ENCODE data around the gene HS3ST2. TPM values are rescaled to one million over a fixed set of nuclear protein-coding genes. Genes with fewer than 3 reads are reported as not detected.
"Not testable (repeated sequence)": the region's sequence is repeated elsewhere in the genome, so short reads cannot be mapped to it uniquely, and the experiment has no call there.

The HS3ST2 gene
- total RNA-seq, 1 experiment from 2014 or later, result not detected

DNA sequence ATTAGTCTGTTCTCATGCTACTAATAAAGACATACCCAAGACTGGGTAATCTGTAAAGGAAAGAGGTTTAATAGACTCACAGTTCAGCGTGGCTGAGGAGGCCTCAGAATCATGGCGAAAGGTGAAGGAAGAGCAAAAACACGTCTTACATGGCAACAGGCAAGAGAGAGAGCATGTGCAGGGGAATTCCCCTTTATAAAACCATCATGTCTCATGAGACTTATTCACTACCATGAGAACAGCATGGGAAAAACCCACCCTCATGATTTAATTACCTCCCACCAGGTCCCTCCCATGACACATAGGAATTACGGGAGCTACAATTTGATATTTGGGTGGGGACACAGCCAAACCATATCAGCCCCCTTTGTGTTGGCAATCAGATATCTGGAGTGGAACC, 85.6 kb downstream of the HS3ST2 start:
- in situ Hi-C loops (cut with HindIII; ENCODE audit: low pct_unique_long_range_greater_than_20kb, low sequenced_read_pairs); DNase-seq (ENCODE audit: low read depth, low spot score): not testable (repeated sequence)

- DNase-seq (ENCODE audit: low read depth, low spot score), result no peak
- in situ Hi-C loops (cut with HindIII; ENCODE audit: low pct_unique_long_range_greater_than_20kb, low sequenced_read_pairs), result no loop called here
Observed at GRCh38 chr16:22900863-22901262, 86.9 kb downstream of the HS3ST2 start.

DNA sequence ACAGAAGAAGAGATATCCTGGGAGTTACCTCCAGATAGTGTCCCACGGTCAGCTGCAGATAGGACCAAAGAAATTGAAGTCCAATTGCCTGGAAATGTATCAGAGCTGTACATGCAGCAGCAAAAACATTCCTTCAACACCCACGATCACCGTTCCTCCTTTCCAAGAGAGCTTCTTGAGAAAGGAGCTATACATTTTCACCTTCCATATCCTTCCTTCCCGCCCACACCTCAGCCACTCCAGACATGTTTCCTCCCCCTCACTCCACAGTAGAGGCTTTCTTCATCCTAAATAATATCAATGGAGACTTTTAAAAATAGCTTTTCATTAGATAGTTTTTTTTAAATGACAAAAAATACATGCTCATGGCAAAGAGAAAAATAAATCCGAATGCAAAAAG, 87.6 kb downstream of the HS3ST2 start:
- in situ Hi-C loops (cut with HindIII; ENCODE audit: low pct_unique_long_range_greater_than_20kb, low sequenced_read_pairs), result no loop called here
- DNase-seq (ENCODE audit: low read depth, low spot score), result no peak

GRCh38 chr16:22903716-22904115, 89.8 kb downstream of the HS3ST2 start:
- in situ Hi-C loops (cut with HindIII; ENCODE audit: low pct_unique_long_range_greater_than_20kb, low sequenced_read_pairs), result no loop called here
- DNase-seq (ENCODE audit: low read depth, low spot score), result no peak

DNA sequence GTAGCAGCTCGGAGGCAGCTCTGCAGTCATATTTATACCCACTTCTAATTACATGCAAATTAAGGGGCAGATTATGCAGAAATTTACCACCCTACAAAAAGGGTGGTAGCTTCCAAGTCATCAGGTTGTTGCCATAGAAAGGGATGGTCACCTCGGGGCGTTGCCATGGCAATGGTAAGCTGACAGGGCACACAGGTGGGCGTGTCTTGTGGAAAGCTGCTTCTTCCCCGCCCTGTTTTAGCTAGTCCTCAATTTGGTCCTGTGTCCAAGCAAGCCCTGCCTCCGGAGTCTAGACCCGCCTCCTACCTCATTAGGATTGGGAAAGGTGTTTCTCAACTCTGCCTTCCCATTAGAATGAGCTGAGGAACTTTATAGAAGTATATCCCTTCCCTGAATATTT, 98.7 kb downstream of the HS3ST2 start:
- DNase-seq (ENCODE audit: low read depth, low spot score), result no peak
- in situ Hi-C loops (cut with HindIII; ENCODE audit: low pct_unique_long_range_greater_than_20kb, low sequenced_read_pairs), result no loop called here

- no peak for DNase-seq (ENCODE audit: low read depth, low spot score)
- in situ Hi-C loops (cut with HindIII; ENCODE audit: low pct_unique_long_range_greater_than_20kb, low sequenced_read_pairs), result no loop called here
Observed at GRCh38 chr16:22915003-22915402, 101.0 kb downstream of the HS3ST2 start.

DNA sequence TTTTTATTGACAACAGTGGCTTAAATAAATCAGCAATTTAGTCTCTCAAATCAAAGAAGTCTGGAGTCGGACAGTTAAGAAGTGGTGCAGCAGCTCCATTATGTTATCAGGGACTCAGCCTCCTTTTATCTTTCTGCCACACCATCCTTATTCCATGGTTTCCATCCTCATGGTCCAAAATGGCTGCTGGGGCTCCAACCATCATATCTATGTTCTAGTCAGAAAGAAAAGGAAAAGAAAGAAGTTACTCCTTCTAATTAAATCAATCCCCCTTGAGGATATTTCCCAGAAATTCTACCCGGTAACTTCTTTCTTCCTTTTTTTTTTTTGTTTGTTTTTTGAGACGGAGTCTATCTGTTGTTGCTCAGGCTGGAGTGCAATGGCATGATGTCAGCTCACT, 109.5 kb downstream of the HS3ST2 start:
- no peak for DNase-seq (ENCODE audit: low read depth, low spot score)
- in situ Hi-C loops (cut with HindIII; ENCODE audit: low pct_unique_long_range_greater_than_20kb, low sequenced_read_pairs), result no loop called here

DNA sequence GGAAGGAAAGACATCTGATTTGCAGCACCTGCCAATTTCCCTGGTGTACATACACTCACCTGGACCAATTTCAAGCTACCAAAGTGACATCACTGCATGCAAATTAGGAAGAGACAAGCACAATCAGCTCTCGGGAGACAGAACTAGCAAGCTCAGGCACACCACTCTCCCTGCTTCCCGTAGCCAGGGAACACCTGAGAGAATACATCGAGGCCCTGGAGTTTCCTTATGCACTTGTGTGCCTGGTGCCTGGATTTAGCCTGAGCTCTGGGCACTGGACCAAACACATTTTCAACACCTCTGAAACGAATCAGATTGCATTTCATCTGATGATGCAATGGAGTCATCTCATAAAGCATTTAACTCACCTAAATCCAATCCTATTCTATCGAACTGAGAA, 110.5 kb downstream of the HS3ST2 start:
- DNase-seq (ENCODE audit: low read depth, low spot score), result no peak
- in situ Hi-C loops (cut with HindIII; ENCODE audit: low pct_unique_long_range_greater_than_20kb, low sequenced_read_pairs), result no loop called here

GRCh38 chr16:22926105-22926751, 112.3 kb downstream of the HS3ST2 start:
- in situ Hi-C loops (cut with HindIII; ENCODE audit: low pct_unique_long_range_greater_than_20kb, low sequenced_read_pairs), result no loop called here
- no peak for DNase-seq (ENCODE audit: low read depth, low spot score)

GRCh38 chr16:22927306-22927705, 113.3 kb downstream of the HS3ST2 start:
- in situ Hi-C loops (cut with HindIII; ENCODE audit: low pct_unique_long_range_greater_than_20kb, low sequenced_read_pairs), result no loop called here

GRCh38 chr16:22928882-22929435, 115.0 kb downstream of the HS3ST2 start:
- no peak for DNase-seq (ENCODE audit: low read depth, low spot score)
- in situ Hi-C loops (cut with HindIII; ENCODE audit: low pct_unique_long_range_greater_than_20kb, low sequenced_read_pairs), result no loop called here

More at GRCh38 chr16:22927306-22927705, 113.3 kb downstream of the HS3ST2 start:
- DNase-seq (ENCODE audit: low read depth, low spot score), result no peak

DNA sequence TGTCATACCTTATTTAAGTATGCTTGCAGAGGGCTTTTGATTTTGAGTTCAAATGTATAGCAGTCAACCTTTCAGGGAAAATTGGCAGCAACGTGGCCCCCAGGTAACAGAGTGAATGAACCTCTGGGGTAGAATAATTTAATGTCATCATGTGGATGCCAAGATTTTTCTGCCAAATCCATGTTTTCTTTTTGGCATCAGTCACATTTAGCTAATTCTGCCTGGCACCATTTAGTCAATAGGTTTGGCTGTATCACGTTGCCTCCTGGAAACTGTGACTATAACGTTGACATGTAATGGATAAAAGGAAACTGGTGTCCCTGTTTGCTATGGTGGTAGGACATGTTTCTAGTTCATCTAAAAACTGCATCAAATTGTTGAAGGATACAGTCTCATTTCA, 115.5 kb downstream of the HS3ST2 start:
- no peak for DNase-seq (ENCODE audit: low read depth, low spot score)
- in situ Hi-C loops (cut with HindIII; ENCODE audit: low pct_unique_long_range_greater_than_20kb, low sequenced_read_pairs), result no loop called here

DNA sequence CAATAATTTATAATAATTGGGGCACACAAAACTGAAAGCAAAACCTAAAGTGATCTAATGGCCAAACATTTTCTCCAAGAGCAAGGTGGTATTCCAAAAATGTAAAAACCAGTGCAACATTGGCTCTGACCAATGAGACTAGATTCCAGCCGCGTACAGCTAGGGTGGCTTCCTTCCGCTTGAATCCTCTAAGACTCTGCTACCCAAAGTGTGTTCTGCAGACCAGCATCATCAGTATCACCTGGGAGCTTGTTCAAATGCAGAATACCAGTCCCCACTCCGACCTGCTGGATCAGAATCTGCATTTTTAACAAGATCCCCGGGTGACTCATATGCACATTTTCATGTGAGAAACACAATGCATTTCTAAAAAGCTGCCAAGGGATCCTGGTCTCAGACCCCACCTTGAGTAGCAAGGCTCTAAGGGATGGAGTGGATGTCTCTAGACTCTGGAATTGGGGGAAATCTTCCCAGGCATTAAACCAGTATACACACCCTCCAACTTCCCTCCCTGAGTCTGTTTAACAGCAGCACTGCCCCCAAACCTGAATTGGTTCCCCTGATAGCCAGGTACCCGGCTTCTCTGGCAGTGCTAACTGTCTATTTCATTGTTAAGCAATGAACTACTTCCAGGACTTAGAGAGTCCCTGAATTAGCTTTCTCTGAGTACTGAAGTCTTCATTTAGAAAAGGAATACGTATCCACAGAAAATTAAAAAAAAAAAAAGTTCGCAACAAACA, 118.2 kb downstream of the HS3ST2 start:
- in situ Hi-C loops (cut with HindIII; ENCODE audit: low pct_unique_long_range_greater_than_20kb, low sequenced_read_pairs), result no loop called here
- DNase-seq (ENCODE audit: low read depth, low spot score), result no peak

DNA sequence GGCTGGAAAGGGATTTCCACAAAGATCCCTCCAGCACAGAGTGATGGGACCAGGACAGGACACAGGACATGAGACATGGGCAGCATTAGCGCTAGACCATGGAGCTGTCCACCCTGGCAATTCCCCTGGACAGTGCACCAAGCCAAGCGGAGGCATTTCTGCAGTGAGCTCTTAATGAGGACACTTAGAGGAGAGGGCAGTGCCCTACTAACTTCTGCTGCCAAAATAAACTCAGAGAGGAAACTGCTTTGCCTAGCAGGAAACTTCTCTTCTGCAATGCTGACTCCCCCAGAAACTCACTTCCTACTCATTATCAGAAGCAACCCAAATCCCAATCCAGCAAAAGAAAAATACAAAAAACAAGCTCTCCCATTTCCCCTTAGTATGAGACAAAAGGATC, 119.2 kb downstream of the HS3ST2 start:
- no peak for DNase-seq (ENCODE audit: low read depth, low spot score)
- in situ Hi-C loops (cut with HindIII; ENCODE audit: low pct_unique_long_range_greater_than_20kb, low sequenced_read_pairs), result no loop called here

- in situ Hi-C loops (cut with HindIII; ENCODE audit: low pct_unique_long_range_greater_than_20kb, low sequenced_read_pairs), result no loop called here
- no peak for DNase-seq (ENCODE audit: low read depth, low spot score)
Observed at GRCh38 chr16:22934786-22935185, 120.8 kb downstream of the HS3ST2 start.

- no peak for DNase-seq (ENCODE audit: low read depth, low spot score)
- in situ Hi-C loops (cut with HindIII; ENCODE audit: low pct_unique_long_range_greater_than_20kb, low sequenced_read_pairs), result no loop called here
Observed at GRCh38 chr16:22937169-22937568, 123.2 kb downstream of the HS3ST2 start.

GRCh38 chr16:22938647-22939046, 124.7 kb downstream of the HS3ST2 start:
- no peak for DNase-seq (ENCODE audit: low read depth, low spot score)
- in situ Hi-C loops (cut with HindIII; ENCODE audit: low pct_unique_long_range_greater_than_20kb, low sequenced_read_pairs), result no loop called here

GRCh38 chr16:22939744-22940363, 125.9 kb downstream of the HS3ST2 start:
- DNase-seq (ENCODE audit: low read depth, low spot score), result peak; percentile 31
- in situ Hi-C loops (cut with HindIII; ENCODE audit: low pct_unique_long_range_greater_than_20kb, low sequenced_read_pairs), result not testable (repeated sequence)

All from SK-MEL-5 (cell line).